8988T (cell line): ENCODE results near the gene IL17D.

Experiments
- DNase-seq: peaks from one replicate; pipeline ENCODE4 v3.0.0; 2011

IL17D gene

DNA sequence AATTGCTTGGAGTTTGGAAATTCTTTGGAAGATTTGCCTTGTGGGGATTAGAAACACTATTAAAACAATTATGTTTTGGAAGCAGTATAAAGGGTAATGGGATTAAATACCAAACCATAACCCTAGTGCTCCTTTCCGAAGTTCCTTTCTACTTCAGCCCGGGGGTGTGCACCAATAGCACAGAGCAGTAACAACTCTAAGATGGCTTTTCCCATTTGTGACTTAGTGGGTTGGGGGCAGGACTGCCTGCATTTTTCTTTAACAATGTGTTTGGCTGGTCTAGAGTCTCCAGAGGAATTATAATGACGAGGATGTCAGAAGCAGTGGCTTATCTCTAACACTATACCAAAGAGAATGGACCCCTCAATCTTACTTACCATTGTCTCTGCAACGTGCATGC lies 11.9 kb upstream of the IL17D start:
- DNase-seq = no peak

DNA sequence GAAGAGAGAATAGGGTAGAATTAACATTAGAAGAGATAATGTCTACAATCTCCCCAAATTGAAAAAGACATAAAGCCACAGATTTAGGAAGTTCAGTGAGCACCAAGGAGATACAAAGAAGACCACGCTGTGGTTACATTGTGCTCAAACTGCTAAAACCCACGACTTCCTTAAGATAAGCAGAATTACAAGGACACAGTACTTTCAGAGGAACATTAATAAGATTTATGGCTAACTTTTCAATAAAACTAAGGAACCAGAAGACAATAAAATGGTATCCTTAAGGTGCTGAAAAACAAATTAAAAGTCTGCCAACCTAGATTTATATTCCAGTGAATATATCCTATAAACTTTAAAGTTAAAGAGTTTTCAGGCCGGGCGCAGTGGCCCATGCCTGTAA lies 7.4 kb upstream of the IL17D start:
- no peak for DNase-seq

DNA sequence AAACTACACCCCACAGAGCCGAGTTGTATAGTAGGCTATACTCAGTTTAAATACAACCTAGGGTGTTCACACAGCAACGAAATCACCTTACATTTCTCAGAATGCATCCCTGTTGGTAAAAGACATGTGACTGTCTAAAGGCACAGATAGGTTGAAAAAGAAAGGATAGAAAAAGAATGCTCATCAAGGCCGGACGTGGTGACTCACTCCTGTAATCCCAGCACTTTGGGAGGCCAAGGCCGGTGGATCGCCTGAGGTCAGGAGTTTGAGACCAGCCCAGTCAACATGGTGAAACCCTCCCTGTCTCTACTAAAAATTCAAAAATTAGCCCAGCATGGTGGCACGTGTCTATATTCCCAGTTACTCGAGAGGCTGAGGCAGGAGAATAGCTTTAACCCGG lies 3.8 kb upstream of the IL17D start:
- no peak for DNase-seq

DNA sequence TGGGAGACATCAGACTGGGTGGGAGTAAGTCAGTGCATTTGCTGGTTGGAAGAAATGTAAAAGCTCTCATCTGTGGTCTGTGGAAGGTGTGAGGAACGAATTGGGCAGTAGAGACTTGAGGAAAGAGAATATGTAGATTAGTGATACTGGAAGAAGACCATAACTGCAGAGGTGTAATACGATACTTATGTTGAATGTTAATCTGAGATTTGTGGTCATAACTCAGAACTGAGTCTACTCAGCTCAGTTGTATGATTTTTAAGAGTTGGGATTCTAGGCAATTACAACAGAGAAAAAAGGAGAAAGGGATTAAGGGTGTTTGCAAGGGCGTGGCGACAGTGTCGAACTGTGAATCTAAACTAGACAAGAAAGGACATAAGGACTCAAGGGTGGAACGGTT lies 3.2 kb upstream of the IL17D start:
- DNase-seq = no peak

DNA sequence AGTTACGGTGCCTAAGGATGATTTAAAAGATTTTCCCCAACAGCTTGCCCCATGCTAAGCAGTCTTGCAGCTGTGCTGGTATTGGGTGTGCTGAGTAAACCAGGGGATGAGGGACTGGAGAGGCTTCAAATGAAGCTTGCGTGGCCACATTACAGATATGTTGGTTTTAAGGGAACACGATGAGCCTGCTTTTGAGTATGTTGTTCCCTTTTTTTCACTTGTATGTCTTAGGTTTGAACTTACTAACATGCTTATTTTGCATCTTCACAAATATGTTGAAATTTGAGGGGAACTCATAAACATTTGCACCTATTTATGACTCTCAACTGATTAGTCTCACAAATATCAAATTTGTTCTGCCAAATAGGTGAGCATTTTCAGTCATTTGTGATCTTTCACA lies 2.0 kb upstream of the IL17D start:
- DNase-seq = no peak

DNA sequence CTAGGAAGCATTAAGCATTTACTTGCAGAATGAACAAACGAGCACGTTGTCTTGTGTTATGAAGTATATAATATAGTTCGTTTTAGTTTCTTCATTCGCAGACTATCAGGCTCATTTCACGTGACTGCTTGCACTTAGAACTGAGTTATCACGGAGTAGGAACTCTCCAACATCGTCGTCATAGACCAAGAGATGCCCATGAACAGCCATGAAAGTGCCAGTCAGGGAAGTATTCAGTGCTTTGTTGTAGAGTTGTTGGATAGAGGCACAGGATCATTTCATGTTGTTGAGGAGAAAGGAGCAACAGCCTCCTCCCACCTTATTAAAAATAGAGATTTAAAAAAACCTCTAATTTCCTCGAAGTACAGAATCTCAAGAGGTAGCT lies 977 bp upstream of the IL17D start:
- DNase-seq = no peak

DNA sequence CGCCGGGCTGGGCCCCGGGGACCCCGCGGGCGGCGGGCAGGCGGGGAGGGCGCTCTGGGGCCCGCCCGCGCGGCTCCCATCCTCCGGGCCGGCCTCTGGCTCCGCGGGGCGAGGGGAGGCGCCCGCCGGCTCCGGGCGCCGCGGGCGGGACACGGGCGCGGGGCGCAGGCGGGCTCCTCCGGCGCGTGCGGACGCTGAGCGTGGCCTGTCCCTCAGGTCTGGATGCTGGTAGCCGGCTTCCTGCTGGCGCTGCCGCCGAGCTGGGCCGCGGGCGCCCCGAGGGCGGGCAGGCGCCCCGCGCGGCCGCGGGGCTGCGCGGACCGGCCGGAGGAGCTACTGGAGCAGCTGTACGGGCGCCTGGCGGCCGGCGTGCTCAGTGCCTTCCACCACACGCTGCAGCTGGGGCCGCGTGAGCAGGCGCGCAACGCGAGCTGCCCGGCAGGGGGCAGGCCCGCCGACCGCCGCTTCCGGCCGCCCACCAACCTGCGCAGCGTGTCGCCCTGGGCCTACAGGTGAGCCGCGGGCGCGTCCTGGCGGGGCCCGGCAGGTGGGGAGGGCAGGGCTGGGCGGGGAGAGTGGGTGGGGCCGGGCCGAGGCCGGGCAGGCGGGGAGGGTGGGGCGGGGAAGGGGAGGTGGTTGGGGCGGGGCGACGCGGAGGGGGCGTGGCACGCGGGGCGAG lies 420 bp downstream of the IL17D start:
- peak; percentile 98 for DNase-seq

DNA sequence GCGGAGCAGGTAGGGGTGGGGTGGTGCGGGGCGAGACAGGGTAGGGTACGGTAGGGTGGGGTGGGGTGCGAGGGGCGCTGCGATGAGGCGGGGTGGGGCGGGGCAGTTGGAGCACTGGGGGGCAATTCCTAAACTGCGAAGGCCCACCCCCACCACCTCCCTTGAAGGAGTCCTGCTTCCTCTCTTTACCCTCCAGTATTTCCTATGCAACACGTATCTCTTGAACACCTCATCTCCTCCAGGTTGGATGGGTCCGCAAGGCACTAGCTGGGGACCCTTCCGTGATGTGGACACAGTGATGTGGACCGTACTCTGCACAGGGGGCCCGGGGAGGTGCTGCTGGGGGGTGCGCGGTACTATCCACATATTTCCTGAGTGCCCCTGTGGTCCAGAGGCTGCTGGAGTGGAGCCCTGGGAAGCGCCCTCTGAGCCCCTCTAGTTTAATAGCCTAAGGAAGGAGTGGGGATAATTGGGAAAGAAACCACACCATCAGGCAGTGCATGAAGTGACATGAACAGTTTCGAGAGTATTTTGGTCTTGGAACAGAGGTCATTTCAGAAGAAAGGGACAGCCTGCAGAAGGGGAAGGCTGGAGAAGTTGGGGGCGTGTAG lies 1.1 kb downstream of the IL17D start:
- DNase-seq = no peak

DNA sequence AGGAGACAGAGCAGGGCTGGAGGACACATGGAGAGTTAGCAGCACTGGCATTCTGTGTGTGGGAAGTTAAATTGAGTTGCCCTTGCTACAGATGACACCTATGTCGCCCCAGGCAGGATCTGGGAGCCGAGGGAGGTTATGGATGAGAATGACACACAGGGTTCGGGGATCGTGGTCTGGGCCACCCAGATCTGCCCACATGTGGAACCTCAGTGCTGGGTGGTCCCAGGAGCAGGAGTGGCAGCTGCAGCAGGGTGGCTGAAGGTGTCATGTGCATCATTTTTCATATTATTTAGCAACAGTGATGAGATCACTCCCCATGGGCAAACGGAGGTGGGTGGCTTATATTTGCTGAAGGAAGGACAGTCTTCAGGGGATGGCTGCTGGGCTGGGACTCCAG lies 3.2 kb downstream of the IL17D start:
- no peak for DNase-seq

DNA sequence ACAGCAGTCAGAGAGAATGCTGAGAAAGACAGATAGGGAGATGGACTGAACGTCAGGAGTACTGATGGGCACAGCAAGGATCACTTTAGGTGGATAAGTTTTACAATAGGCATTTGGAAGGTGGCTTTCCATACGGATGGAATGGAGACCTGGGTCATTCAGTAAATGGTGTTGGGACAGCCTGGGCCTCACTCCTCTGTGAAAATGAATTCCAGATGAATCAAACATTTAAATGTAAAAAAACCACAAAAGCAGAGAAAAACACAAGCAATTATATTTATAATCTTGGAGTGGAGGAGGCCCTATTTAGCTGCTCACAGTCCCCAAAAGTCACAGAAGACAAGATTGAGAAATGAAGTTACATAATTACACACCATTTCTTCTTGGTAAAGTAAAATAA lies 4.7 kb downstream of the IL17D start:
- no peak for DNase-seq

DNA sequence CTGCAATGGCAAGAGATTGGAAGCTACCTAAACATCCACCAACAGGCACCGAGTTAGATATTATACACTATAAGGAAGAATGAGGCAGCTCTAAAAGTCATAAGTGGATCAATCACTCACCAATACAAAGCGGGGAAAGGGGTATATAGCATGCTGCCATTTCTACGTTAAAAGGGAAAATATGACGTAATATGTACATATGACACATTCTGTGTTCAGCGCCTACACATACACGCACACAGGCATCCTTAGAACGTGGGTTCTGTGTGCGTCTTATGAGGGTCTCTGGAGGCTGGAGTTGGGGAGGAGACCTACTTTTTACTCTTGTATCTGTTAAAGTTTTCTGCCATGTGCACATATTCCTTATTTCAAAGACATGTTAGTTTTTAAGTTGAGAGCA lies 5.9 kb downstream of the IL17D start:
- no peak for DNase-seq

DNA sequence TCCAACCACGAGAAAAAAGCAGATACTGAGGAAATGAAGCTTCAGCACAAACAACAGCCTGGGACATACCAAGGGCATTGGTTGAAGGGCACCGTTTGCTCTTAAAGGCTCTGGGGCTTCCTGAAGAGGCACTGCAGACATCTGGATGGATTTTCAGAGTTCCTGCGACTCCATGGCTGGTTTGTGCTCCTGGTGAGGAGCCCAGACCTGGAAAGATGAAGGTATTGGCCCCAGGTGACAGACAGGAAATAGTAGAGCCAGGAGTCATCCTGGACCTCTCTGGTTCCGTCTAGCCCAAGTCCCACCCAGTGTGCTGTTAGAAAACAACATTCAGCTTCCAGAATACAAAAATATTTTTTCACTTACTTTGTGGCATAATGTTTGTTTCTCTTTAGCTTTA lies 6.3 kb downstream of the IL17D start:
- DNase-seq = no peak

DNA sequence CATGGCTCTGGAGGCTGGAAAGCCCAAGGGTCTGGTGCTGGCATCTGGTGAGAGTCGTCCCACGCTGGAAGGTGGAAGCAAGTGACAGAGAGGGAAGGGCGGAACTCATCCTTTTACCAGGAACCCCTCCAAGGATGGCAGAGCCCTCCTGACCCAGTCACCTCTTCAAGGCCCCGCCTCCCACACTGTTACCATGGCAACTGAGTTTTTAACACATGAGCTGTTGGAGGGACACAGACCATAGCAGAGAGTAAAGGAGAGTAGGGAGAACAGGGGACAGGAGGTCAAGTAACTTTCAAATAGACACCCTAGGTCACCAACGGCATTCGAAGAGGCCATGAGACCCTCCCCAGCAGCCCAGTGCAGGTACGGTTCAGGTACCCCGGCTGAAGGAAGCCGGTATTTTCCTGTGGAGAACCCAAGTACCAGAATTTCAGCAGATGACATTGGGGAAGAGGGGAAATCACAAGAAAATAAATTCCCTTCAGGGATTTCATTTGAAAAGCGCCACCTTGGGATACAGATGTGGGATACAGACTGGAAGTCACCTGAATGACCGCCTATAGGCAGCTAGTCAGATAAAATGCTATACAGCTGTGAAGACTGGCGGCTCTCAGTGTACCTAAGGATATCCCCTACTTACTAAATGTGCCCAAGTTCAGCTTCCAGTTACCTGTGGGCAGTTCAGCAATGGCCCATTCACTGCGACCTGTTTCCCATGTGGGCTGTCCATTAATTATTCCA lies 8.0 kb downstream of the IL17D start:
- DNase-seq = no peak

DNA sequence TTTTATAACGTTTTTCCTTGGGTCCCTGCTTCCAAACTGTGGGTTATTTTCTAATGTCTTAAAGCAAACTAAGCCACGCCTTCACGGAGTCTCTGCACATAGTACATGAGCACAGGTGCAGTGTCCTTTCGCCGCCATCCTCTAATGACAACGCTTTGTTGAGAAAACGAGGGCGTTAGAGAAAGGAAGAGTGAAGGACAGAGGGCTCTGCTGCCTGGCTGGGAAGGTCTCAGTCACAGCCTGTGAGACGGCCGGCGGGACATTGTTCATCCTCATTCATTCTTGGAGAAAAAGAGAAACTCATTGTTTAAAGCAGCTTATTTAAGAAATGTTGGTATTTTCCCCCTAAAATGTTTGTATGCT lies 9.5 kb downstream of the IL17D start:
- no peak for DNase-seq

DNA sequence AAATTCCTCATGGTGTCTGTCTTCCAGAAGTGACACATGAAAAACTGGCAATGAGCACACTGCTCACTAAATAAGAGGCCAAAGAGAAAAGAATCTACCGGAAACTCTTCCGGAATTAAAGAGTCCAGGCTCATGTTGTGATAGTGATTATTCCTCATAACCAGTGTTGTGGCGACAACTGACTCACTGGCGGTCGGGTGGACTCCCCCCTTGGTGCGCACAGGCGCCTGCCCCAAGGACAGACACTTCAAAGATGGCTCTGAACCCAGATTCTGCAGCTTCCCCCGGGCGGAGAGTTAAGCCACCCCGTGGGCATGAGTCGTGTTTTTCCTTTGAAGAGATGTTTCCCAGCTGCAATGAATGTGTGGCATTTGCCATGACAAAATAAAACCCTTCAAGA lies 10.3 kb downstream of the IL17D start:
- no peak for DNase-seq

DNA sequence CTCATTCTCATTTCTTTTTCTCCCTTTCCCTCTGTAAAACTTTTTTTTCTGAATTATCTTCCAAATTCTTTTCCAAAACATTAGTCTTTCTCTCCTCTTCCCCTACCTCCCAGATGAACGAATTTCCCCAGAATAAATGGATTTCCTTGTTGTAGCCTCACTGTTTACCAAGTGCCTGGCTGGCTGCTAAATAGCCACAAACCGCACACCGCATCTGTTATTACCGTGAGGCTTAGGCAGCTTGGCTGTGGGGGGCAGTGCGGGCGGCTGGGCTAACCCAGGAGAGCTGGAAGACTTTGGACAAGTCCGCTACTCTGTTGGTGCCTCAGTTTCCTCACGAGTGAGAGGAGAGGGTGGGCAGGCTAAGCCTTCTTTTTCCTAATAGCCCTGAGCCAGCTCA lies 10.7 kb downstream of the IL17D start:
- no peak for DNase-seq

DNA sequence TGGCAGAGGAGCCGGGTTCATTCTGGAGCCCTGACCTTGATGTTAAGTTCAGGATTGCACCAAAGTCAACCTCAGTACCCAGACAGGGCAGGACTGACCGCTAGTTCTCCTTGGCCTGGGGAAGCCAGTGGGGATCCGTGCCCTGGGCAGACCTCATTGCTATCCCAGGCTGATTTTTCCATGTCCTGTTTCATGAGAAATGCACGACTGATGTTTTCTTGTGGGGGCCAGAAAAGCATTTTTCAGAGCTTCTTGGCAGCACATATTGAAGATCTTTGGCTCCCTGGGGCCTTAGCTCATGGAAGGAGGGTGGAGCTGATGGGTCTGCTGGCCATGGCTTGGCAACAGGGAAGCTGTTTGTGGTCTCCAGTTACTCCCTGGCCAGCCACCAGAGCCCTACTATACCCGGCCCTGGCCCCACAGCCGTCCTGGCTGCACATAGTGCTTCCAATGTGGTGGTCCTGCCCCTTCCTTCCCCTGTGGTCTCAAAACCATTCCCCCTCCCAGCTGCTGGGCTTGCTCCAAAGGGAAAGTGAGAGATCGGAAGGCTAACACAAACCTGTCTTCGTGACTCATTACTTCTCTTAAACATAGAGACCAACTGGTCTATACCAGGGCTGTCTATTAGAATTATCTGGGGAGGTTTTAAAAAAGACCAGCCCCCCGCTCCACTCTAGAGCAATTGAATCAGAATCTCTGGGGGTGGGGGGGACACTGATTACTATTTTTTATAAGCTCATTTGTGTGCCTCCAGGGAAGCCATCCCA lies 11.2 kb downstream of the IL17D start:
- no peak for DNase-seq

DNA sequence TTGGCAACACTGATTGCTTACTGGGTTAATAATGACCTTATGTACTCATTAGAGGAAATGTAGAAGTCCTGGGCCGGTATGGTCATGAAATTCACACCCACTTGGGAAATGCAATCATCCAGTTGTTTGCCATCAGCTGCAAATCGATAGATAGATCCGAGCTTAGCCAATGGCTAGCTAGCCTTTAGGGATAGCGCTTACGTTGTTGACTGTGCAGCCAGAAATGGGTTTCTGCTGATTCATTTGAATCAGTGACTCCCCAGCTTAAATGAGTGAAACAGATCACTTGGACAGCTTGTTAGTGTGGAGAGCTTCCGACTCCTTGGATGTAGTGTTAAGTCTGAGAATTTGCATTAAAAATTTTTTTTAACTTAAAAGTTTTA lies 11.8 kb downstream of the IL17D start:
- no peak for DNase-seq

DNA sequence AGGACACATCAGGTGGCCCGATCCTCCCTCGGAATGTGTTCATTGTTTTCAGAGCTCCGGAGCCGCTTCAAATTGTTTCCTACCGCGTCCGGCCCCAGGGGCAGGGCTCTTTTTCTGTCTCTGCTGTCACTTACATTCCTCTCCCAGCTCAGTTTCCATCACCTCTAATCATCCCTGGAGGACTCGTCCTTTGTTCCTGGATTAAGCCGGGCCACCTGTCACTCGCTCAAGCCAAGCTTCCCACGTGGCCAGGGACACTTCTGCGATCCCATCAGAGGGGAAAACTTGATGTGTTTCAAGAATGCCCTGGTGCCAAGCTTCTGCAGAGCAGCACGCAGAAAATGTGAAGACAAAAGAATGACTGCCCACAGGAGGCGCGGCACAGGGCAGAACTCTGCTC lies 13.5 kb downstream of the IL17D start:
- DNase-seq = no peak

DNA sequence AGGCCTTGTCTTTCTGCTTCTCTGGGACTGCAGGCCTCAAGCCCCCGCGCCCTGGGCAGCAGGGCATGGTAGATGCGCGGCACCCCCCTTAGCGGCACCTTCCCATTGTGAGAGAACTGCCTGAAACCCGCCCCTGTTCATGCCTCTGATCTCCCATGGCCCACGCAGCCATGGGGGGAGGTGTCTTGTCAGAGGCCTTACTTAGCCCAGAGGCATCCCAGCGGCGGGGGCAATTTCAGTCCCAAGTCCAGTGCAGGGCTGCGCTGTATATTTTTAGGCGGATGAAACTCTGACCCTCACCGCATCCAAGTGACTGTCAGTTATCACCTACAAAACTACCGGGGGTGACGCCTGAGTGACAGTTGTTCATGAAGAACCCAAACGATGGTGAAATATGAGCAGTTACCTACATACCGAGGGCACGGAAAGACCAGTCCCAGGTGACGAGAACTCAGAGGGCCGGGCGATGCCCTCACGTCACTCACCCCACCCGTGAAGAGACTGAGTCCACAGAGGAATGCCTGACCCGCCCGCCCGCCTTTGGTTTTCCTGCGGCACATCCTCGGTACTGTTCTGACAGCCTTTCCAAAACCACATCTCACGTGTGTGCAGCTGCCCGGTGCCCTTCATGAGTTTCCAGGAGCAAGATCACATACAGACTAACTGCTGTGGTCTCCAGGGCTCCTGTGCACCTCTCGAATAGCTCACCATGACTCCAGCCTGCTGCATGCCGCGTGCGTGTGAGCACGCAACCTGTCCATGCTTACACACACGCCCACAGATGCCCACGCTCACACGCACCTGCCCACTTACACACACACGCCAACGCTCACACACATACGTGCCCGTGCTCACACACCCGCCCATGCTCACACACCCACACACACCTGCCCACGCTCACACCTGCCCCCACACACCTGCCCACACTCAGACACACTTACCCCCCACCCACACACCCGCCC lies 14.4 kb downstream of the IL17D start:
- DNase-seq = no peak

DNA sequence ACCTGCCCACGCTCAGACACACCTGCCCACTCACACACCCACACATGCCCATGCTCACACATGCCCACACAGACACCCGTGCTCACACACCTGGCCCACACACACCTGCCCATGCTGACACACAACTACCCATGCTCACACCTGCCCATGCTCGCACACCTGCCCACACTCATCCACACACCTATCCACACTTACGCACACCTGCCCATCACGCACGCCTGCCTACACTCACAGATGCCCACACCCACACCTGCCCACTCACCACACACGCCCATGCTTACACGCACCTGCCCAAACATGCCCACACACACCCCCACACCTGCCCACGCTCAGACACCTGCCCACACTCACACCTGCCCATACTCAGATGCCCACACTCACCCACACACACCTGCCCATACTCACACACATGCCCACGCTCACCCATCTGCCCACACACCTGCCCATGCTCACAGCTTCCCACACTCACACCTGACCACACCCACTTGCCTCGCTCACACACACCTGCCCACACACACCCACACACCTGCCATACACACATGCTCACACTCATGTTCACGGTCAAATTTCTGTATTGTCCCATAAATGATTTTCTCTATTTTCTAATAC lies 15.6 kb downstream of the IL17D start:
- DNase-seq = no peak

DNA sequence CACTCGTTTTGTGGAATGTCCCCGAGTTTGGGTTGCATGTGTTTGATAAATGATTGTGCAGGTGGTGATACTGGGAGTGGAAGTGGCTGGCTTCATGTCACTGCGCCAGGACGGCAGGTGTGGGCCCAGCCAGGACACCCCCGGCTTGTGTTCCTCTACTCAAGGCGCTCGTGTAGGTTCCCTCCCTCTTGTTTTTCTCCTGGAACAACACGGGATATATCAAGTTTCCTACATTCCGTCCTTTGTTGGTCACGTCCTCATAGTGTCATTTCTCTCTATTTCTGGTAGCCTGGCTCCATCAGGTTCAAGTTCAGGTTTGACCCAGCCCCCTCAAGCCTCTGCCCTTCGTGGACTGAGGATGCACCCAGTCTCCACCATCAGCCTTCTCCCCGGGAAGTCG lies 16.3 kb downstream of the IL17D start:
- DNase-seq = no peak
